NCI-H1417 (cell line): ENCODE data around the gene HDAC7.
A peak's percentile ranks its signal among the peaks of the same experiment; 100 is the strongest.
"Not testable (repeated sequence)": the region's sequence is repeated elsewhere in the genome, so short reads cannot be mapped to it uniquely, and the experiment has no call there.

Experiments
- DNase-seq, 3 experiments: peaks; one replicate each; lab custom pipeline; 2025; lab: John Stamatoyannopoulos, UW

HDAC7 gene

GRCh38 chr12:47828976-47829482 is 9.3 kb upstream of the HDAC7 start:
- peak in 1 of 3 experiments; percentile 21 for DNase-seq

GRCh38 chr12:47828008-47828975 is 8.6 kb upstream of the HDAC7 start:
- no peak for DNase-seq

GRCh38 chr12:47825173-47825639 is 5.5 kb upstream of the HDAC7 start:
- DNase-seq = no peak

- no peak for DNase-seq
These were observed 4.9 kb upstream of the HDAC7 start for GRCh38 chr12:47824635-47825034.

GRCh38 chr12:47824198-47824597 is 4.5 kb upstream of the HDAC7 start:
- no peak for DNase-seq

- DNase-seq = no peak
These were observed 3.9 kb upstream of the HDAC7 start for GRCh38 chr12:47823422-47824086.

- DNase-seq = no peak
These were observed 3.2 kb upstream of the HDAC7 start for GRCh38 chr12:47822863-47823262.

GRCh38 chr12:47822401-47822800 is 2.7 kb upstream of the HDAC7 start:
- no peak for DNase-seq

- no peak for DNase-seq
These were observed 1.6 kb upstream of the HDAC7 start for GRCh38 chr12:47821346-47821706.

- DNase-seq = peak in 1 of 3 experiments; percentile 49
These were observed 1.1 kb upstream of the HDAC7 start for GRCh38 chr12:47820631-47821345.

- DNase-seq = peak in 2 of 3 experiments; percentile 38 to 55
These were observed 386 bp downstream of the HDAC7 start for GRCh38 chr12:47819138-47819895.

GRCh38 chr12:47818467-47819137 is 1.1 kb downstream of the HDAC7 start:
- no peak for DNase-seq

- DNase-seq = no peak
These were observed 1.7 kb downstream of the HDAC7 start for GRCh38 chr12:47818007-47818376.

GRCh38 chr12:47817272-47818006 is 2.3 kb downstream of the HDAC7 start:
- no peak for DNase-seq

- no peak for DNase-seq
These were observed 3.1 kb downstream of the HDAC7 start for GRCh38 chr12:47816403-47817271.

- not testable (repeated sequence) for DNase-seq
These were observed 4.3 kb downstream of the HDAC7 start for GRCh38 chr12:47815447-47815846.

GRCh38 chr12:47814539-47815170 is 5.0 kb downstream of the HDAC7 start:
- no peak for DNase-seq

GRCh38 chr12:47813511-47814196 is 6.0 kb downstream of the HDAC7 start:
- DNase-seq = no peak
